Sigmoid colon (tissue), 4 donors: ENCODE measurements around the gene SPINK5.

Experiments
- CTCF ChIP-seq, 4 experiments: fragments of 450-650 bp in 3 of 4; fragments of 200-600 bp in 1 of 4; IDR thresholded peaks; one replicate each; pipeline ENCODE4 v1.5.1; 2016 to 2019; ENCODE audit warnings: antibody characterized with exemption in 4 of 4, mild to moderate bottlenecking in 3 of 4, moderate library complexity in 2 of 4
- EP300 ChIP-seq, 4 donors: sonication (generic); formaldehyde crosslinking; IDR thresholded peaks; one replicate each; pipeline ENCODE4 v1.6.1; 2017; ENCODE audit warnings: antibody characterized with exemption in 4 of 4
- POLR2A ChIP-seq, 2 donors: fragments of 450-650 bp; IDR thresholded peaks; one replicate each; pipeline ENCODE4 v1.6.1; 2016; ENCODE audit warnings: antibody characterized with exemption in 2 of 2, mild to moderate bottlenecking in 2 of 2, moderate library complexity in 2 of 2

- TF ChIP-seq POLR2A (IDR thresholded peaks at IDR 0.05) = no peak
- TF ChIP-seq EP300 (IDR thresholded peaks at IDR 0.05) = no peak
- no peak for TF ChIP-seq CTCF (IDR thresholded peaks at IDR 0.05)
These were observed 82.1 kb downstream of the SPINK5 start for GRCh38 chr5:148145916-148146315.
